Activated naive CD4-positive, alpha-beta T cell treated with anti-CD3 and anti-CD28 coated beads, Interleukin-2, amount 50 U/mL, for 72 hours (primary cell): Measurements from ENCODE around the gene PIAS1. TPM values are rescaled to one million over a fixed set of nuclear protein-coding genes. Genes with fewer than 3 reads are reported as not detected.
"Not testable (repeated sequence)": the region's sequence is repeated elsewhere in the genome, so short reads cannot be mapped to it uniquely, and the experiment has no call there.

Experiments used
- ATAC-seq, 2 donors: fragments of 150-1000 bp; cut with Tn5 transposase; 2 replicates each; pipeline ENCODE4 v1.10.0; 2021; ENCODE audit warnings: mild to moderate bottlenecking in 2 of 2, moderate library complexity in 2 of 2
- DNase-seq, 2 donors: peaks; one replicate each; pipeline ENCODE4 v3.0.0; 2021 to 2022; ENCODE audit warnings: low spot score in 2 of 2
- H3K27ac Mint-ChIP-seq, 2 donors: one replicate each; pipeline ENCODE4 v1.8.0; 2022; ENCODE audit warnings: mild to moderate bottlenecking in 2 of 2, mixed read lengths in 2 of 2
- H3K36me3 Mint-ChIP-seq, 2 donors: one replicate each; pipeline ENCODE4 v1.8.0; 2022; ENCODE audit warnings: mixed read lengths in 2 of 2
- H3K9me3 Mint-ChIP-seq, 2 donors: one replicate each; pipeline ENCODE4 v1.8.0; 2022; ENCODE audit warnings: mixed read lengths in 2 of 2
- total RNA-seq, 2 donors: library from RNA; stranded (reverse); gene quantifications; one replicate each; pipeline ENCODE4 v1.2.3, GENCODE V29; 2022

PIAS1 gene
- total RNA-seq, 2 donors from 2014 or later = 43.6 to 43.9 TPM

- ATAC-seq (peak in 1 of 2 donors; percentile 16), DNase-seq (no peak)
- peak overlapping the region; percentile 43 to 89 for H3K27ac Mint-ChIP-seq
- peaks cover 0 to 6% of the 10 kb centered on the region in 2 donors for H3K36me3 Mint-ChIP-seq
- no peaks in the 10 kb centered on the region for H3K9me3 Mint-ChIP-seq
Measured at GRCh38 chr15:68197170-68197492, 143.0 kb downstream of the PIAS1 start.

GRCh38 chr15:68197661-68198437 is 143.7 kb downstream of the PIAS1 start:
- ATAC-seq (no peak), DNase-seq (no peak)
- Mint-ChIP-seq H3K27ac (peak overlapping the region; percentile 43 to 89), H3K9me3 (no peaks in the 10 kb centered on the region), H3K36me3 (peaks cover 0 to 6% of the 10 kb centered on the region in 2 donors)

- no peak for ATAC-seq
- no peak overlapping the region for H3K27ac Mint-ChIP-seq
- no peaks in the 10 kb centered on the region for H3K9me3 Mint-ChIP-seq
- DNase-seq = no peak
- no peaks in the 10 kb centered on the region for H3K36me3 Mint-ChIP-seq
Measured at GRCh38 chr15:68199340-68199739, 145.2 kb downstream of the PIAS1 start.

- ATAC-seq = no peak
- Mint-ChIP-seq H3K36me3 (no peaks in the 10 kb centered on the region), H3K27ac (no peak overlapping the region), H3K9me3 (no peaks in the 10 kb centered on the region)
- no peak for DNase-seq
Measured at GRCh38 chr15:68200016-68200861, 146.1 kb downstream of the PIAS1 start.

- H3K27ac Mint-ChIP-seq = peak overlapping the region in 1 of 2 donors; percentile 95
- no peak for ATAC-seq
- H3K9me3 Mint-ChIP-seq = no peaks in the 10 kb centered on the region
- no peaks in the 10 kb centered on the region for H3K36me3 Mint-ChIP-seq
- no peak for DNase-seq
Measured at GRCh38 chr15:68201153-68201878, 147.2 kb downstream of the PIAS1 start.

GRCh38 chr15:68201879-68202261 is 147.8 kb downstream of the PIAS1 start:
- Mint-ChIP-seq H3K9me3 (no peaks in the 10 kb centered on the region), H3K36me3 (no peaks in the 10 kb centered on the region), H3K27ac (peak overlapping the region in 1 of 2 donors; percentile 95)
- DNase-seq (no peak), ATAC-seq (no peak)

- not testable (repeated sequence) for H3K36me3 Mint-ChIP-seq, H3K9me3 Mint-ChIP-seq, ATAC-seq, DNase-seq, H3K27ac Mint-ChIP-seq
Measured at GRCh38 chr15:68202994-68203393, 148.9 kb downstream of the PIAS1 start.

- no peaks in the 10 kb centered on the region for H3K36me3 Mint-ChIP-seq
- peak overlapping the region in 1 of 2 donors; percentile 22 for H3K27ac Mint-ChIP-seq
- no peak for DNase-seq
- H3K9me3 Mint-ChIP-seq = no peaks in the 10 kb centered on the region
- no peak for ATAC-seq
Measured at GRCh38 chr15:68203486-68203885, 149.4 kb downstream of the PIAS1 start.

- peak overlapping the region in 1 of 2 donors; percentile 22 for H3K27ac Mint-ChIP-seq
- no peak for ATAC-seq
- no peak for DNase-seq
- H3K9me3 Mint-ChIP-seq = no peaks in the 10 kb centered on the region
- no peaks in the 10 kb centered on the region for H3K36me3 Mint-ChIP-seq
Measured at GRCh38 chr15:68203956-68204355, 149.8 kb downstream of the PIAS1 start.

- DNase-seq = no peak
- Mint-ChIP-seq H3K27ac (no peak overlapping the region), H3K36me3 (no peaks in the 10 kb centered on the region), H3K9me3 (no peaks in the 10 kb centered on the region)
- no peak for ATAC-seq
Measured at GRCh38 chr15:68204361-68204760, 150.2 kb downstream of the PIAS1 start.

- ATAC-seq (no peak), DNase-seq (no peak)
- Mint-ChIP-seq H3K36me3 (no peaks in the 10 kb centered on the region), H3K9me3 (no peaks in the 10 kb centered on the region), H3K27ac (no peak within 1 kb of the TSS)
Measured at GRCh38 chr15:68204776-68205557, 150.9 kb downstream of the PIAS1 start, which contains the start of gene CALML4. Gene CALML4, minus strand, starts transcription at chr15:68205332. Its CDS starts 85 bp downstream, at chr15:68205247.

GRCh38 chr15:68205558-68205944 is 151.4 kb downstream of the PIAS1 start:
- no peak overlapping the region for H3K27ac Mint-ChIP-seq
- H3K9me3 Mint-ChIP-seq = no peaks in the 10 kb centered on the region
- ATAC-seq (no peak), DNase-seq (no peak)
- H3K36me3 Mint-ChIP-seq = no peaks in the 10 kb centered on the region

GRCh38 chr15:68205954-68206539 is 151.9 kb downstream of the PIAS1 start:
- no peak for ATAC-seq
- H3K9me3 Mint-ChIP-seq = no peaks in the 10 kb centered on the region
- no peak overlapping the region for H3K27ac Mint-ChIP-seq
- no peaks in the 10 kb centered on the region for H3K36me3 Mint-ChIP-seq
- no peak for DNase-seq

GRCh38 chr15:68206711-68207151 is 152.6 kb downstream of the PIAS1 start:
- no peaks in the 10 kb centered on the region for H3K9me3 Mint-ChIP-seq
- ATAC-seq (no peak), DNase-seq (peak in 1 of 2 donors; percentile 38)
- H3K27ac Mint-ChIP-seq = no peak overlapping the region
- H3K36me3 Mint-ChIP-seq = no peaks in the 10 kb centered on the region

GRCh38 chr15:68207176-68207935 is 153.2 kb downstream of the PIAS1 start:
- no peaks in the 10 kb centered on the region for H3K36me3 Mint-ChIP-seq
- H3K9me3 Mint-ChIP-seq = no peaks in the 10 kb centered on the region
- ATAC-seq = no peak
- H3K27ac Mint-ChIP-seq = no peak overlapping the region
- peak in 1 of 2 donors; percentile 37 for DNase-seq
